OCI-LY7 (cell line): ENCODE measurements around the gene ZSCAN2. TPM values are rescaled to one million over a fixed set of nuclear protein-coding genes. Genes with fewer than 3 reads are reported as not detected.

Experiments
- BruUV-seq: library from RNA; stranded (reverse); fragments of 400-500 nt; replicated peaks from 2 replicates; lab custom pipeline; 2021; lab: Mats Ljungman, UMichigan
- CTCF ChIA-PET: fragments of 300-600 bp; sonication (Branson Sonifier 250); formaldehyde crosslinking; loops from one replicate; lab custom pipeline; 2022; ENCODE audit warnings: antibody characterized with exemption; ENCODE audit not compliant: unreplicated experiment; lab: Charles Lee
- POLR2A ChIA-PET: fragments of 300-600 bp; sonication (Branson Sonifier 250); formaldehyde crosslinking; loops from one replicate; lab custom pipeline; 2022; ENCODE audit warnings: antibody characterized with exemption; lab: Charles Lee
- DNase-seq: peaks from one replicate; pipeline ENCODE4 v3.0.0-alpha.2; 2015; ENCODE audit warnings: low spot score
- H2AFZ ChIP-seq: fragments of 200-600 bp; sonication (generic), shearing (Covaris generic); 2 replicates; pipeline ENCODE4 v1.6.1; 2014; ENCODE audit warnings: mild to moderate bottlenecking, antibody characterized with exemption, low read length, moderate library complexity
- H3K27ac ChIP-seq: fragments of 200-600 bp; sonication (generic); 2 replicates; pipeline ENCODE4 v1.5.1; 2014; ENCODE audit warnings: mixed run types, low read depth, mild to moderate bottlenecking, moderate library complexity, low read length, inconsistent platforms; ENCODE audit not compliant: poor library complexity, severe bottlenecking
- H3K36me3 ChIP-seq: fragments of 200-600 bp; sonication (generic); 2 replicates; pipeline ENCODE4 v1.6.1; 2014; ENCODE audit warnings: mild to moderate bottlenecking, antibody characterized with exemption, low read length, moderate library complexity, mixed read lengths; ENCODE audit not compliant: insufficient read depth
- H3K4me1 ChIP-seq: fragments of 200-600 bp; sonication (generic); 2 replicates; pipeline ENCODE4 v1.5.1; 2014; ENCODE audit warnings: mild to moderate bottlenecking, low read length; ENCODE audit not compliant: insufficient read depth, poor library complexity, severe bottlenecking
- H3K4me2 ChIP-seq: fragments of 200-600 bp; sonication (generic); 2 replicates; pipeline ENCODE4 v1.6.1; 2014; ENCODE audit warnings: mild to moderate bottlenecking, low read length
- H3K4me3 ChIP-seq: fragments of 200-600 bp; sonication (generic); 2 replicates; pipeline ENCODE4 v1.5.1; 2014; ENCODE audit warnings: mild to moderate bottlenecking, low read depth, low read length; ENCODE audit not compliant: poor library complexity, severe bottlenecking
- H3K79me2 ChIP-seq: fragments of 200-600 bp; sonication (generic); 2 replicates; pipeline ENCODE4 v1.6.1; 2016; ENCODE audit warnings: low read depth, mild to moderate bottlenecking, low read length, moderate library complexity, mixed read lengths; ENCODE audit not compliant: insufficient read depth
- H3K9me2 ChIP-seq: fragments of 200-600 bp; sonication (generic); 2 replicates; pipeline ENCODE4 v1.6.1; 2016; ENCODE audit warnings: mild to moderate bottlenecking, low read length, mixed read lengths; ENCODE audit not compliant: insufficient read depth
- H3K9me3 ChIP-seq: fragments of 200-600 bp; sonication (generic); 2 replicates; pipeline ENCODE4 v1.6.1; 2014; ENCODE audit warnings: mild to moderate bottlenecking, mixed run types, low read length, mixed read lengths
- H4K20me1 ChIP-seq: fragments of 200-600 bp; sonication (generic); 2 replicates; pipeline ENCODE4 v1.6.1; 2014; ENCODE audit warnings: mild to moderate bottlenecking, antibody characterized with exemption, low read length, moderate library complexity, mixed read lengths; ENCODE audit not compliant: insufficient read depth
- CTCF ChIP-seq: fragments of 200-600 bp; sonication (generic); conservative IDR thresholded peaks from 2 replicates; pipeline ENCODE4 v1.5.1; 2014; ENCODE audit warnings: mild to moderate bottlenecking, antibody characterized with exemption, low read length, moderate library complexity, mixed read lengths
- EZH2phosphoT487 ChIP-seq: fragments of 200-600 bp; sonication (generic); IDR thresholded peaks from 2 replicates; pipeline ENCODE4 v1.6.1; 2018; ENCODE audit warnings: low read depth, borderline replicate concordance, mild to moderate bottlenecking, mixed run types, antibody characterized with exemption, low read length, moderate library complexity, mixed read lengths
- intact Hi-C: fragments of 100-400 bp; cut with micrococcal nuclease; formaldehyde crosslinking; loops from one replicate; pipeline ENCODE4 v1.10.0; 2022; ENCODE audit not compliant: unreplicated experiment
- total RNA-seq, 2 experiments: library from RNA; depleted of rRNA in 1 of 2; stranded (reverse); fragments of >200 nt in 1 of 2; shearing (Covaris generic) in 1 of 2; gene quantifications; 2 replicates each; pipeline ENCODE4 v1.2.3, GENCODE V29; 2014 to 2022

The ZSCAN2 gene
- total RNA-seq, 2 experiments from 2014 or later: 12.0 to 12.4 TPM

- no peak for DNase-seq
- intact Hi-C loops: no loop called here
- H3K9me3 ChIP-seq: no peaks in the 10 kb centered on the region
- no peak overlapping the region for H3K4me2 ChIP-seq
- peaks cover 10% of the 10 kb centered on the region for H3K36me3 ChIP-seq
- no peak overlapping the region for H3K27ac ChIP-seq
- H2AFZ ChIP-seq: no peak overlapping the region
- H3K4me3 ChIP-seq: no peak overlapping the region
- H4K20me1 ChIP-seq: no peaks in the 10 kb centered on the region
- no TSS peak for BruUV-seq
- H3K4me1 ChIP-seq: peaks cover 14% of the 10 kb centered on the region
- ChIA-PET CTCF (no interaction called here), POLR2A (interaction anchor here (0.6 to 1.4 kb wide), 6 partner anchors 10 to 222 kb away, joined by 3 to 6 read pairs (median 3); no protein-coding TSS in a partner anchor)
- H3K9me2 ChIP-seq: no peaks in the 10 kb centered on the region
- no peaks in the 10 kb centered on the region for H3K79me2 ChIP-seq
- TF ChIP-seq CTCF (no peak), EZH2phosphoT487 (no peak)
These were observed 8.0 kb downstream of the ZSCAN2 start for GRCh38 chr15:84608707-84609284.

- H3K27ac ChIP-seq: no peak overlapping the region
- H4K20me1 ChIP-seq: no peaks in the 10 kb centered on the region; the same call in 1 of the 2 replicates
- H3K36me3 ChIP-seq: peaks cover 8% of the 10 kb centered on the region
- intact Hi-C loops: no loop called here
- no peaks in the 10 kb centered on the region for H3K9me3 ChIP-seq
- POLR2A ChIA-PET: interaction anchor here (0.8 to 1.2 kb wide), 2 partner anchors 19 to 221 kb away, joined by 3 to 4 read pairs; no protein-coding TSS in a partner anchor
- peaks cover 11% of the 10 kb centered on the region for H3K4me1 ChIP-seq
- no peak overlapping the region for H2AFZ ChIP-seq
- H3K4me2 ChIP-seq: no peak overlapping the region
- no TSS peak for BruUV-seq
- DNase-seq: no peak
- no peak overlapping the region for H3K4me3 ChIP-seq
- TF ChIP-seq CTCF (no peak), EZH2phosphoT487 (no peak)
- CTCF ChIA-PET: no interaction called here
- H3K79me2 ChIP-seq: no peaks in the 10 kb centered on the region
- H3K9me2 ChIP-seq: no peaks in the 10 kb centered on the region
These were observed 9.2 kb downstream of the ZSCAN2 start for GRCh38 chr15:84609818-84610525.

GRCh38 chr15:84611631-84612030 lies 10.8 kb downstream of the ZSCAN2 start:
- intact Hi-C loops: no loop called here
- TF ChIP-seq CTCF (no peak), EZH2phosphoT487 (no peak)
- Histone ChIP-seq H3K9me3 (no peaks in the 10 kb centered on the region), H3K9me2 (no peaks in the 10 kb centered on the region), H3K4me1 (no peaks in the 10 kb centered on the region), H4K20me1 (no peaks in the 10 kb centered on the region; the same call in 1 of the 2 replicates), H3K79me2 (no peaks in the 10 kb centered on the region), H2AFZ (no peak overlapping the region), H3K4me3 (no peak overlapping the region), H3K4me2 (no peak overlapping the region), H3K36me3 (peaks cover 2% of the 10 kb centered on the region), H3K27ac (no peak overlapping the region)
- no TSS peak for BruUV-seq
- ChIA-PET POLR2A (no interaction called here), CTCF (no interaction called here)
- no peak for DNase-seq
